OCI-LY3 (cell line): Measurements from ENCODE around the gene FYN.

Experiments
- CTCF ChIP-seq: fragments of 200-600, 300-600 bp; sonication (generic); IDR thresholded peaks from 2 replicates; pipeline ENCODE4 v1.5.1; 2014; ENCODE audit warnings: antibody characterized with exemption, low read length, low read depth
- EZH2phosphoT487 ChIP-seq: fragments of 200-600 bp; shearing (Covaris generic); IDR thresholded peaks from 2 replicates; pipeline ENCODE4 v1.6.1; 2018; ENCODE audit warnings: antibody characterized with exemption, mixed run types, low read depth

GRCh38 chr6:111648100-111648499, 225.2 kb downstream of the FYN start:
- TF ChIP-seq EZH2phosphoT487 (no peak), CTCF (no peak)
